ENCODE results near the gene SEMG1.

- TF ChIP-seq CTCF (IDR thresholded peaks at IDR 0.05) (no peak), POLR2A (IDR thresholded peaks at IDR 0.05) (no peak), EP300 (IDR thresholded peaks at IDR 0.05) (no peak)
Measured at GRCh38 chr20:45218636-45219035, 11.8 kb downstream of the SEMG1 start.
